ENCODE data around the gene FNDC3A.
A peak's percentile ranks its signal among the peaks of the same experiment; 100 is the strongest.
"Not testable (repeated sequence)": the region's sequence is repeated elsewhere in the genome, so short reads cannot be mapped to it uniquely, and the experiment has no call there.

The FNDC3A gene

GRCh38 chr13:49042476-49042875 is 66.8 kb downstream of the FNDC3A start:
- DNase-seq, result no peak

- DNase-seq, result no peak
Measured at GRCh38 chr13:49044008-49044407, 68.3 kb downstream of the FNDC3A start.

GRCh38 chr13:49044836-49045235 is 69.1 kb downstream of the FNDC3A start:
- no peak for DNase-seq

GRCh38 chr13:49046002-49046401 is 70.3 kb downstream of the FNDC3A start:
- DNase-seq, result no peak

- DNase-seq, result no peak
Measured at GRCh38 chr13:49046519-49046918, 70.8 kb downstream of the FNDC3A start.

- no peak for DNase-seq
Measured at GRCh38 chr13:49052813-49053212, 77.1 kb downstream of the FNDC3A start.

- DNase-seq, result no peak
Measured at GRCh38 chr13:49053215-49053614, 77.5 kb downstream of the FNDC3A start.

GRCh38 chr13:49053906-49054305 is 78.2 kb downstream of the FNDC3A start:
- no peak for DNase-seq

GRCh38 chr13:49055021-49055420 is 79.3 kb downstream of the FNDC3A start:
- no peak for DNase-seq

- DNase-seq, result no peak
Measured at GRCh38 chr13:49057176-49057575, 81.5 kb downstream of the FNDC3A start.

- no peak for DNase-seq
Measured at GRCh38 chr13:49058761-49059160, 83.0 kb downstream of the FNDC3A start.

- no peak for DNase-seq
Measured at GRCh38 chr13:49060678-49061387, 85.1 kb downstream of the FNDC3A start.

- not testable (repeated sequence) for DNase-seq
Measured at GRCh38 chr13:49061388-49061752, 85.7 kb downstream of the FNDC3A start.

GRCh38 chr13:49062297-49062896 is 86.7 kb downstream of the FNDC3A start:
- DNase-seq, result peak in 3 of 4 experiments; percentile 20 to 68 (median 67)

GRCh38 chr13:49063011-49063410 is 87.3 kb downstream of the FNDC3A start:
- DNase-seq, result no peak

- no peak for DNase-seq
Measured at GRCh38 chr13:49063497-49063896, 87.8 kb downstream of the FNDC3A start.

- DNase-seq, result no peak
Measured at GRCh38 chr13:49064476-49064875, 88.8 kb downstream of the FNDC3A start.

GRCh38 chr13:49066856-49067255 is 91.1 kb downstream of the FNDC3A start:
- no peak for DNase-seq

- not testable (repeated sequence) for DNase-seq
Measured at GRCh38 chr13:49068498-49068897, 92.8 kb downstream of the FNDC3A start.

GRCh38 chr13:49070021-49070420 is 94.3 kb downstream of the FNDC3A start:
- not testable (repeated sequence) for DNase-seq

- no peak for DNase-seq
Measured at GRCh38 chr13:49071341-49071937, 95.7 kb downstream of the FNDC3A start.

- DNase-seq, result no peak
Measured at GRCh38 chr13:49082653-49083536, 107.2 kb downstream of the FNDC3A start.

- DNase-seq, result no peak
Measured at GRCh38 chr13:49084961-49085360, 109.2 kb downstream of the FNDC3A start.
